Lower leg skin (tissue), 3 donors: ENCODE results near the gene CFAP43.
A peak's percentile ranks its signal among the peaks of the same experiment; 100 is the strongest.

Experiments
- CTCF ChIP-seq, 3 donors: fragments of 450-650 bp; IDR thresholded peaks; one replicate each; pipeline ENCODE4 v1.5.1; 2016; ENCODE audit warnings: antibody characterized with exemption in 3 of 3, mild to moderate bottlenecking in 3 of 3, moderate library complexity in 2 of 3
- POLR2A ChIP-seq, 2 donors: fragments of 450-650 bp; IDR thresholded peaks; one replicate each; pipeline ENCODE4 v1.6.1; 2016 to 2017; ENCODE audit warnings: antibody characterized with exemption in 2 of 2, mild to moderate bottlenecking in 1 of 2, moderate library complexity in 1 of 2

GRCh38 chr10:104255311-104255981, 23.3 kb upstream of the CFAP43 start:
- TF ChIP-seq CTCF (IDR thresholded peaks at IDR 0.05), result no peak
- TF ChIP-seq POLR2A (IDR thresholded peaks at IDR 0.05), result peak in 1 of 2 donors; percentile 19
